HG03139 (cell line): ENCODE results near the gene SYNGAP1.
"Not testable (repeated sequence)": the region's sequence is repeated elsewhere in the genome, so short reads cannot be mapped to it uniquely, and the experiment has no call there.

ENCODE experiments used
- ATAC-seq: cut with Tn5 transposase; IDR thresholded peaks from one replicate; pipeline ENCODE4 v1.9.1; 2021; ENCODE audit not compliant: unreplicated experiment

Gene SYNGAP1

GRCh38 chr6:33399881-33400280 lies 20.0 kb upstream of the SYNGAP1 start:
- not testable (repeated sequence) for ATAC-seq

DNA sequence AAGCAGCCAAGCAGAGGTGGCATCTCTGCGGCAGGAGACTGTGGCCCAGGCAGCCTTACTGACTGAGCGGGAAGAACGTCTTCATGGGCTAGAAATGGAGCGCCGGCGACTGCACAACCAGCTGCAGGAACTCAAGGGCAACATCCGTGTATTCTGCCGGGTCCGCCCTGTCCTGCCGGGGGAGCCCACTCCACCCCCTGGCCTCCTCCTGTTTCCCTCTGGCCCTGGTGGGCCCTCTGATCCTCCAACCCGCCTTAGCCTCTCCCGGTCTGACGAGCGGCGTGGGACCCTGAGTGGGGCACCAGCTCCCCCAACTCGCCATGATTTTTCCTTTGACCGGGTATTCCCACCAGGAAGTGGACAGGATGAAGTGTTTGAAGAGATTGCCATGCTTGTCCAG lies 15.0 kb upstream of the SYNGAP1 start:
- ATAC-seq: no peak

DNA sequence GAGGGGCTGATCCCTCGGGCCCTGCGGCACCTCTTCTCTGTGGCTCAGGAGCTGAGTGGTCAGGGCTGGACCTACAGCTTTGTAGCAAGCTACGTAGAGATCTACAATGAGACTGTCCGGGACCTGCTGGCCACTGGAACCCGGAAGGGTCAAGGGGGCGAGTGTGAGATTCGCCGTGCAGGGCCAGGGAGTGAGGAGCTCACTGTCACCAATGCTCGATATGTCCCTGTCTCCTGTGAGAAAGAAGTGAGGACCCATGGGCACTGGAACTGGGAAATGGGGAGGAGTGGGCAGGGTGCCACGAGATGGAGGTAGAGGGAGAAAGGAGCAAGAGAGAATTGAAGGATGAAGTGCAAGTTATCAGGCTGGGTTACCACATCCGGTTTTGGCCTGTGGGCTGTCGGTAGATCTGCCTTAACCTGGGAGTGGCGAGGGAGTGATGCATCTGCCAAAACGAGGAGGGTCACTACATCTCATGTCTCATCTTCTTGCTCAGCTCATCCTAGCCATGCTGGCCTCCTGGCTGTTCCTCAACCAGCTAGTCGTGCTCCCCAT lies 14.4 kb upstream of the SYNGAP1 start:
- ATAC-seq: no peak

- ATAC-seq: no peak
Measured at GRCh38 chr6:33406126-33406525, 13.7 kb upstream of the SYNGAP1 start.

DNA sequence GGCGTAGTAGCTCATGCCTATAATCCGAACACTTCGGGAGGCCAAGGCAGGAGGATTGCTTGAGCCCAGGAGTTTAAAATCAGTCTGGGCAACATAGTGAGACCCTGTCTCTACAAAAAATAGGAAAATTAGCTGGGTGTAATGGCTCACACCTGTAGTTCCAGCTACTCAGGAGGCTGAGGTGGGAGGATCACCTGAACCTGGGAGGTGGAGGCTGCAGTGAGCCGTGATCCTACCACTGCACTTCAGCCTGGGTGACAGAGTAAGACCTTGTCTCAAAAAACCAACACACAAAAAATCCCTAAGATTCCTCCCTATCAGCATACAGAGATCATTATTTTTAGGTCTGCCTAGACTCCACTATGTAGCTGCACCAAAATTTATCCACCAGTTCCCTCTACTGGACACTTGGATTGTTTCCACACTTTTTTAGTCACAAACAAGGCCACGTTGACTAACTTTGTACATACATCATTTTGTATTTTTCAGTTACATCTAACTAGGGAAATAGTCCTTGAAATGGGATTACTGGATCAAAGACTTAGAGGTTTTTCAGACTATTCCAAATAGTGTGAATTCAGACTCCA lies 12.6 kb upstream of the SYNGAP1 start:
- no peak for ATAC-seq

- ATAC-seq: peak; percentile 76
Measured at GRCh38 chr6:33410050-33410710, 9.7 kb upstream of the SYNGAP1 start.

DNA sequence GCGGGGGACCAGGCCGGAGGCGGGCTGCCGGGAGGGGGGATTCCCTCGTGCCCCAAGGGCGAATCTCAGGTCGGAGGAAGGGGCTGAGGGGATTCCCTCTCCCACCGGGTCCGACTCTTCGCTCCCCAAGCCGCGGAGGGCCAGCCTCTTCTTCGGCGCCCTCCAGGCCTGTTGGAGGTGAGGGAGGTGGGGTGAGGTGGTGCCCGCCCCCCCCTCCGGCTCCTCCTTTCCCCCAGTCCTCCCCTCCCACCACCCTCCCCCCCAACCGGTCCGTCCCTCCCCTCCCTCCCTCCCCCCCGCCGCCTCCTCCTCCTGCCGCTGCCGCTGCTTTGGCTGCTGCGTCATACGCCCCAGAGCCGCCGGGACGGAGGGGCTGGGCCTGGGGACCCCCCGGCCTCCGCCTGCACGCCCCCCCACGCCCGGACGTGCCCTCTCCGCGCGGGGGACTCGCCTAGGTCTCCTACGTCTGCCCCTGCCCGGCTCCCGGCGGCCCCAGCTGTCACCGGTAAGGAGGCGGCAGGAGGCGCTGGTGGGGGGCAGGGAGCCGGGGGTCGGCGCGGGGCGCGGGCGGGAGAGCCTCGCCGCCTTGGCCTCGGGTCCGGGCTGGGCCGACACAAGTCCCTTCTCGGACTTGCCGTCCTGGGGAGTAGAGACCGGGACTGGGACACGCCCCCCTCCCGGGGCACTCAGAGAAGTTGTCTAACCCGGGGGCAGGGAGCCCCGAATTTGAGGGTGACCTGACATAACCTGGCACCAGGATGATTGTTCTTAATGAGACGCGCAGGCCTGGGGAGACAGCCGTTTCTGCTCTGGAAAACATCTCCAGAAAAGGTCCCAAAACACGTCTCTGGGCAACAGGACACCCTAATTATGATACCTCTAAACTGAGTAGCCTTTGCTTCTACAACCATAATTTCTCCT lies 8.9 kb upstream of the SYNGAP1 start, which contains the start of gene PHF1:
Gene PHF1 (plus strand): TSS at position 304 of the 921 bp plus-strand sequence. CDS start 1,250 bp downstream, outside the sequence.
- peak; percentile 30 for ATAC-seq

DNA sequence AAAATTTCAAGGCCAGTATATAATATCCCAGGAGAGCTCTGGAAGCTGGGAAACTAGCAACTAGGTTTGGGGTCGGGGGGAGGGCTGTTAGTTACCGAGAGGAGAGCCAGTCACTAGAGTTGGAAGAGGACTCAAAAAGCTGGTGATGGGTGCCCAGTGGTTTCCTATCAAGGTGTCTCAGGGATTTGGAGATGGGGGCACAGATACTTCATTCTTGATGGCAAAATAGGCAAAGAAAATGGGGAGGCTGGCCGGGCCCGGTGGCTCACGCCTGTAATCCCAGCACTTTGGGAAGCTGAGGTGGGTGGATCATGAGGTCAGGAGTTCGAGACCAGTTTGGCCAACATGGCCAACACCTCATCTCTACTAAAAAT lies 8.2 kb upstream of the SYNGAP1 start:
- no peak for ATAC-seq

DNA sequence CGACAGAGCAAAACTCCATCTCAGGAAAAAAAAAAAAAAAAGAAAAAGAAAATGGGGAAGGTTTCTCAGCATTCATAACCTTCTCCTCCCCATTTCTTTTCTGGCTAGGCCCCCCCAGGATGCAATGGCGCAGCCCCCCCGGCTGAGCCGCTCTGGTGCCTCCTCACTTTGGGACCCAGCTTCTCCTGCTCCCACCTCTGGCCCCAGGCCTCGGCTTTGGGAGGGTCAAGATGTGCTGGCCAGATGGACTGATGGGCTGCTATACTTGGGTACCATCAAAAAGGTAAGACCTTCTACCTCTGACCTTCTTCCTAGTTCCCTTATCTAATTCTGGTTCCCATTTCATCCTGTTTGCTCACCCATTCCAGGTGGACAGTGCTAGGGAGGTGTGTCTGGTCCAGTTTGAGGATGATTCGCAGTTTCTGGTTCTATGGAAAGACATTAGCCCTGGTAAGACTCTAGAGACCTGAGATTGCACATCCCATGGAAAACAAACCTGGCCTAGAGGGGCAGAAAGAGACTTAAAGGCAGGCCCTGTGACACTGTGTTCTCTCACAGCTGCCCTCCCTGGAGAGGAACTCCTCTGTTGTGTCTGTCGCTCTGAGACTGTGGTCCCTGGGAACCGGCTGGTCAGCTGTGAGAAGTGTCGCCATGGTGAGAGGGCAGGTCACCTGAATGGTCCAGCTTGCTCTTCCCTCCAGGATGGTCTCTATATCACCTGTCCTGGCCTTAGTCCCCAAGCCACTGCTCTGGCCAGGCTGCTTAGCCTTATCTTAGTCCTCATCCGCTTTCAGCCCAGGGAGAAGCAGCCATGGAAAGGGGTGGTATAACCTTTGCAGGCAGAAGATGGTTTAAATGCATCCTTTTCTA lies 7.5 kb upstream of the SYNGAP1 start:
- ATAC-seq: no peak

DNA sequence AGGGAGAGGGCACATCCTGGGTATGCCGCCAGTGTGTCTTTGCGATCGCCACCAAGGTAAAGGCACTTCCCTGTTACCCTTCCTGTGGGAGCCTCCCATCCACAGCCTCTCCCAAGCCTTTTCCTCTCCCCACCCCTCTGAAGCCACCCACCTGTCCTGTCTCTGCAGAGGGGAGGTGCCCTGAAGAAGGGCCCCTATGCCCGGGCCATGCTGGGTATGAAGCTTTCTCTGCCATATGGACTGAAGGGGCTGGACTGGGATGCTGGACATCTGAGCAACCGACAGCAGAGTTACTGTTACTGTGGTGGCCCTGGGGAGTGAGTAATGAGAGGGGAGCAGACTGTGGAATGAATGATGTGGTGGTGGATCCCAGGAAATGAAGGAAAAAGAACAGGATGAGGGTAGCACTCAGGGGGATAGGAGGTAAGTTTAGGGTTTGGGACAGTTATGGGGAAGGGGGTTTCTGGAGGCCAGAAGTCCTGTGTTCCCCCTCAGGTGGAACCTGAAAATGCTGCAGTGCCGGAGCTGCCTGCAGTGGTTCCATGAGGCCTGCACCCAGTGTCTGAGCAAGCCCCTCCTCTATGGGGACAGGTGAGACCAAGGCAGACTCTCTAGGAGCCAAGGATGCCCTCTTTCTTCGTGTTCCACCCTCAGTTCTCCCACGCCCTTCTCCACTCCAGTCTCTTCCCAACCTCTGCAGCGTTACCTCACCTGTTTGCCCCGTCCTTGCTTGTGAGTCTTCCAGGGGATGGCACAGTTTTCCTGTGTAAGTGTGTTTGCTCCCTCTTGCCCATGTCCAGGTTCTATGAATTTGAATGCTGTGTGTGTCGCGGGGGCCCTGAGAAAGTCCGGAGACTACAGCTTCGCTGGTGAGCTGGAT lies 6.4 kb upstream of the SYNGAP1 start:
- no peak for ATAC-seq

- no peak for ATAC-seq
Measured at GRCh38 chr6:33414592-33415271, 5.1 kb upstream of the SYNGAP1 start.

DNA sequence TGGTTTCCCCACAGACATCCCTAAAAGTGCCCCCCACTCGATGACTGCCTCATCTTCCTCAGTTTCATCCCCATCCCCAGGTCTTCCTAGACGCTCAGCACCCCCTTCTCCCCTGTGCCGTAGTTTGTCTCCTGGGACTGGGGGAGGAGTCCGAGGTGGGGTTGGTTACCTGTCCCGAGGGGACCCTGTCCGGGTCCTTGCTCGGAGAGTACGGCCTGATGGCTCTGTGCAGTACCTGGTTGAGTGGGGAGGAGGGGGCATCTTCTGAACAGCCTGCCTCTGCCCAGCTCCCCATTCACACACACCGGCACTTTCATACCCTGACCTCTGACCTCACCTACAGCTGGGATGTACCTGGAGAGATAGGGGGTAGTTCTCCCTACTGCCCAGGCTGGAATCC lies 4.0 kb upstream of the SYNGAP1 start:
- ATAC-seq: no peak

GRCh38 chr6:33416386-33417127 lies 3.3 kb upstream of the SYNGAP1 start:
- no peak for ATAC-seq

GRCh38 chr6:33417128-33417902 lies 2.5 kb upstream of the SYNGAP1 start:
- no peak for ATAC-seq

- peak; percentile 78 for ATAC-seq
Measured at GRCh38 chr6:33417903-33418689, 1.8 kb upstream of the SYNGAP1 start, which contains the start of gene CUTA. Gene CUTA (minus strand): TSS chr6:33418107. CDS start chr6:33418000, 107 bp downstream.

DNA sequence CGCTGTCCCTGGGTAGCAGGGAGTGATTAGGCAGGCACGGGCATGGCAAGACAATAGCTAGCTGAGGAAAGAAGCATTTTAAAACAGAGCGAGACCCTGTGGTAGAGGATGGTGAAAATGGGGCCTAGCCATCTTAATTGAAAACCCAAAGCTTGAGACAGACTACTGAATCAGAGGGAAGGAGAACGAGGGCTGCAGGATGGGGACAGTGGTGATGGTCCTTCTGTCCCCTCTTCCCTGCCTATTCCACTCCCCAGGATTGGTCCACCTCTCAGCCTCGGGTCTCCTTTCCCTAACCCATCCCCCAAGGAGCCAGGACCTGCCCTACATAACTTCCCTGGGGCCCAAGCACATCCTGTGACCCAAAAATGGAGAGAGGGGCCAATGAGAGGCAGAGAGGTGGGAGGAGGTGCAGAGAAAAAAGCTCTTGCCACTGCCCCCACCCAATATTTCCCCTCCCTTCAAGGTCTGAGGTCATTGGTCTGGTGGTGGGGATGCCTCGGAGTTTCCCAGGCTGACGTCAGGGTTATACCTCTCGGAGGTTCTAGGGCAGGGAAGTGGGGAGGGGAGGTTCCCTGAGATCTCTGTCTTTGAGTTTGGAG lies 1.1 kb upstream of the SYNGAP1 start:
- ATAC-seq: no peak
